ENCODE results near the gene DDX17.

- no peak for TF ChIP-seq EZH2 (IDR thresholded peaks at IDR 0.05; ENCODE audit: low read depth, unreplicated experiment)
- TF ChIP-seq CTCF (conservative IDR thresholded peaks at IDR 0.05; ENCODE audit: low read depth in 2 of 2): no peak
- TF ChIP-seq POLR2AphosphoS5 (IDR thresholded peaks at IDR 0.05; ENCODE audit: low read depth): peak; percentile 22; the same call in 1 of the 2 replicates
Measured at GRCh38 chr22:38487946-38488345, 18.2 kb downstream of the DDX17 start.

Data from GM23338 (cell line).